DMS 273 (cell line): Measurements from ENCODE around the gene ATP5ME.
A peak's percentile ranks its signal among the peaks of the same experiment; 100 is the strongest.
"Not testable (repeated sequence)": the region's sequence is repeated elsewhere in the genome, so short reads cannot be mapped to it uniquely, and the experiment has no call there.

Source experiments
- DNase-seq: peaks from one replicate; lab custom pipeline; 2025; ENCODE audit not compliant: unreplicated experiment; lab: John Stamatoyannopoulos, UW

ATP5ME gene

GRCh38 chr4:671769-672168 is 2.3 kb downstream of the ATP5ME start:
- DNase-seq, result no peak

GRCh38 chr4:669806-670559 is 4.1 kb downstream of the ATP5ME start:
- not testable (repeated sequence) for DNase-seq

GRCh38 chr4:668219-668618 is 5.9 kb downstream of the ATP5ME start:
- not testable (repeated sequence) for DNase-seq

- no peak for DNase-seq
Measured at GRCh38 chr4:667545-667925, 6.5 kb downstream of the ATP5ME start.

GRCh38 chr4:666822-667544 is 7.1 kb downstream of the ATP5ME start:
- DNase-seq, result peak; percentile 78

- DNase-seq, result no peak
Measured at GRCh38 chr4:666436-666810, 7.7 kb downstream of the ATP5ME start.

- DNase-seq, result no peak
Measured at GRCh38 chr4:665751-666435, 8.2 kb downstream of the ATP5ME start.

GRCh38 chr4:665381-665750 is 8.7 kb downstream of the ATP5ME start:
- DNase-seq, result no peak

- DNase-seq, result no peak
Measured at GRCh38 chr4:664713-665231, 9.3 kb downstream of the ATP5ME start.

GRCh38 chr4:663438-664428 is 10.3 kb downstream of the ATP5ME start:
- peak; percentile 80 for DNase-seq

GRCh38 chr4:663046-663437 is 11.0 kb downstream of the ATP5ME start:
- no peak for DNase-seq

GRCh38 chr4:661881-662761 is 12.0 kb downstream of the ATP5ME start:
- no peak for DNase-seq

- no peak for DNase-seq
Measured at GRCh38 chr4:661231-661630, 12.8 kb downstream of the ATP5ME start.

- DNase-seq, result no peak
Measured at GRCh38 chr4:660401-660800, 13.7 kb downstream of the ATP5ME start.

- DNase-seq, result no peak
Measured at GRCh38 chr4:659851-660250, 14.2 kb downstream of the ATP5ME start.

GRCh38 chr4:658681-659667 is 15.1 kb downstream of the ATP5ME start:
- no peak for DNase-seq

- DNase-seq, result no peak
Measured at GRCh38 chr4:657834-658667, 16.0 kb downstream of the ATP5ME start.
